IMR-90 (cell line): ENCODE measurements around the gene THBS4. TPM values are rescaled to one million over a fixed set of nuclear protein-coding genes. Genes with fewer than 3 reads are reported as not detected.

Source experiments
- ATAC-seq: fragments of 200-7000 bp; cut with Tn5 transposase; 2 replicates; pipeline ENCODE4 v1.9.1; 2020; ENCODE audit warnings: low read depth, mild to moderate bottlenecking, moderate library complexity
- BruUV-seq: library from RNA; stranded (reverse); fragments of 400-500 nt; replicated peaks from 2 replicates; lab custom pipeline; 2021; lab: Mats Ljungman, UMichigan
- CTCF ChIA-PET: fragments of 300-600 bp; formaldehyde crosslinking; extraction: SDS; loops from one replicate; lab custom pipeline; 2021; ENCODE audit warnings: antibody characterized with exemption; lab: Yijun Ruan, JAX
- POLR2A ChIA-PET: fragments of 300-600 bp; sonication (Branson Sonifier 250); formaldehyde crosslinking; loops from one replicate; lab custom pipeline; 2022; ENCODE audit warnings: antibody characterized with exemption; ENCODE audit not compliant: unreplicated experiment; lab: Charles Lee
- DNase-seq: peaks from one replicate; pipeline ENCODE4 v3.0.0; 2013
- H2AFZ ChIP-seq: replicated peaks from 2 replicates; pipeline ENCODE3; 2013; ENCODE audit warnings: low read length, mild to moderate bottlenecking; ENCODE audit not compliant: poor library complexity
- H2AK5ac ChIP-seq: 2 replicates; pipeline ENCODE4 v1.6.1; 2013; ENCODE audit warnings: low read depth, low read length, inconsistent platforms
- H2AK9ac ChIP-seq: replicated peaks from 2 replicates; pipeline ENCODE3; 2013; ENCODE audit warnings: mild to moderate bottlenecking, low read depth, low read length, moderate library complexity; ENCODE audit not compliant: poor library complexity
- H2BK120ac ChIP-seq: 2 replicates; pipeline ENCODE4 v1.6.1; 2013; ENCODE audit warnings: low read depth, low read length, inconsistent platforms
- H2BK15ac ChIP-seq: 3 replicates; pipeline ENCODE4 v1.6.1; 2013; ENCODE audit warnings: low read depth, low read length, inconsistent platforms
- H2BK20ac ChIP-seq: 2 replicates; pipeline ENCODE4 v1.6.1; 2013; ENCODE audit warnings: low read depth, mild to moderate bottlenecking, inconsistent platforms, low read length, moderate library complexity
- H2BK5ac ChIP-seq: 2 replicates; pipeline ENCODE4 v1.6.1; 2013; ENCODE audit warnings: mild to moderate bottlenecking, low read depth, low read length, inconsistent platforms; ENCODE audit not compliant: poor library complexity, severe bottlenecking
- H3K14ac ChIP-seq: replicated peaks from 2 replicates; pipeline ENCODE4 v1.6.1; 2013; ENCODE audit warnings: low read depth, low read length, inconsistent platforms
- H3K18ac ChIP-seq: 2 replicates; pipeline ENCODE4 v1.6.1; 2013; ENCODE audit warnings: low read depth, low read length, control low read depth
- H3K23ac ChIP-seq: 2 replicates; pipeline ENCODE4 v1.6.1; 2013; ENCODE audit warnings: low read depth, low read length, inconsistent platforms
- H3K27ac ChIP-seq: 2 replicates; pipeline ENCODE4 v1.5.1; 2013; ENCODE audit warnings: mild to moderate bottlenecking, control low read depth, low read length; ENCODE audit not compliant: insufficient read depth
- H3K27me3 ChIP-seq: 2 replicates; pipeline ENCODE4 v1.6.1; 2013; ENCODE audit warnings: low read length; ENCODE audit not compliant: control insufficient read depth, insufficient read depth
- H3K36me3 ChIP-seq: 2 replicates; pipeline ENCODE4 v1.6.1; 2013; ENCODE audit warnings: low read length, mixed read lengths; ENCODE audit not compliant: control insufficient read depth, insufficient read depth
- H3K4ac ChIP-seq: 2 replicates; pipeline ENCODE4 v1.6.1; 2013; ENCODE audit warnings: low read depth, low read length, inconsistent platforms
- H3K4me1 ChIP-seq: 2 replicates; pipeline ENCODE4 v1.6.1; 2013; ENCODE audit warnings: low read length, mixed read lengths; ENCODE audit not compliant: control insufficient read depth, insufficient read depth
- H3K4me2 ChIP-seq: 2 replicates; pipeline ENCODE4 v1.6.1; 2013; ENCODE audit warnings: low read depth, mild to moderate bottlenecking, control low read depth, low read length, moderate library complexity
- H3K4me3 ChIP-seq: 2 replicates; pipeline ENCODE4 v1.5.1; 2013; ENCODE audit warnings: low read depth, mild to moderate bottlenecking, control low read depth, low read length, moderate library complexity; ENCODE audit not compliant: insufficient read depth
- H3K56ac ChIP-seq: 2 replicates; pipeline ENCODE4 v1.6.1; 2013; ENCODE audit warnings: low read length, inconsistent platforms; ENCODE audit not compliant: insufficient read depth; ENCODE audit errors: extremely low read depth
- H3K79me1 ChIP-seq, 2 experiments: 2 replicates each; pipeline ENCODE4 v1.6.1; 2013; ENCODE audit warnings: low read length in 2 of 2, inconsistent platforms in 1 of 2, low read depth in 1 of 2
- H3K9ac ChIP-seq: 2 replicates; pipeline ENCODE4 v1.6.1; 2013; ENCODE audit warnings: low read depth, low read length, control low read depth
- H3K9me1 ChIP-seq: 2 replicates; pipeline ENCODE4 v1.6.1; 2013; ENCODE audit warnings: low read length, inconsistent platforms; ENCODE audit not compliant: insufficient read depth
- H3K9me3 ChIP-seq: 2 replicates; pipeline ENCODE4 v1.6.1; 2013; ENCODE audit warnings: low read length; ENCODE audit not compliant: control insufficient read depth, insufficient read depth
- H4K20me1 ChIP-seq: 2 replicates; pipeline ENCODE4 v1.6.1; 2013; ENCODE audit warnings: low read length, inconsistent platforms; ENCODE audit not compliant: insufficient read depth
- H4K5ac ChIP-seq: 2 replicates; pipeline ENCODE4 v1.6.1; 2013; ENCODE audit warnings: mild to moderate bottlenecking, low read depth, low read length, control low read depth
- H4K8ac ChIP-seq, 2 experiments: 2 replicates each; pipeline ENCODE4 v1.6.1; 2013; ENCODE audit warnings: low read depth in 2 of 2, low read length in 2 of 2, control low read depth in 1 of 2, inconsistent platforms in 1 of 2
- H4K91ac ChIP-seq: 2 replicates; pipeline ENCODE4 v1.6.1; 2013; ENCODE audit warnings: low read depth, low read length, inconsistent platforms; ENCODE audit not compliant: insufficient read depth
- BHLHE40 ChIP-seq: fragments of 150-350 bp; IDR thresholded peaks from 2 replicates; pipeline ENCODE4 v1.6.1; 2016; ENCODE audit warnings: mild to moderate bottlenecking, low read depth, low read length
- CHD1 ChIP-seq: IDR thresholded peaks from 2 replicates; pipeline ENCODE4 v1.6.1; 2012; ENCODE audit warnings: low read depth, low read length, improper control_type of control experiment
- CTCF ChIP-seq: conservative IDR thresholded peaks from 2 replicates; pipeline ENCODE4 v1.5.1; 2012; ENCODE audit warnings: mild to moderate bottlenecking, low read depth, low read length, improper control_type of control experiment
- ELK1 ChIP-seq: fragments of 150-350 bp; IDR thresholded peaks from 2 replicates; pipeline ENCODE4 v1.6.1; 2016; ENCODE audit warnings: low read depth, mild to moderate bottlenecking, low read length, moderate library complexity, borderline replicate concordance
- MAFK ChIP-seq: IDR thresholded peaks from 2 replicates; pipeline ENCODE4 v1.6.1; 2012; ENCODE audit warnings: low read depth, low read length, improper control_type of control experiment
- MAZ ChIP-seq: IDR thresholded peaks from 2 replicates; pipeline ENCODE4 v1.6.1; 2012; ENCODE audit warnings: low read depth, mild to moderate bottlenecking, low read length, improper control_type of control experiment, moderate library complexity, borderline replicate concordance
- MXI1 ChIP-seq: IDR thresholded peaks from 2 replicates; pipeline ENCODE4 v1.6.1; 2012; ENCODE audit warnings: low read depth, mild to moderate bottlenecking, low read length, moderate library complexity, borderline replicate concordance
- POLR2A ChIP-seq: IDR thresholded peaks from 2 replicates; pipeline ENCODE4 v1.6.1; 2012; ENCODE audit warnings: mild to moderate bottlenecking, low read depth, low read length
- RAD21 ChIP-seq: IDR thresholded peaks from 2 replicates; pipeline ENCODE4 v1.6.1; 2012; ENCODE audit warnings: low read length, improper control_type of control experiment
- RCOR1 ChIP-seq: IDR thresholded peaks from 2 replicates; pipeline ENCODE4 v1.6.1; 2012; ENCODE audit warnings: mild to moderate bottlenecking, low read length, improper control_type of control experiment; ENCODE audit not compliant: insufficient replicate concordance
- RFX5 ChIP-seq: IDR thresholded peaks from 2 replicates; pipeline ENCODE4 v1.8.0; 2012; ENCODE audit warnings: low read depth, mild to moderate bottlenecking, low read length, moderate library complexity
- SMC3 ChIP-seq: fragments of 150-350 bp; IDR thresholded peaks from 2 replicates; pipeline ENCODE4 v1.6.1; 2016; ENCODE audit warnings: low read depth, mild to moderate bottlenecking, antibody characterized with exemption, low read length, moderate library complexity
- USF2 ChIP-seq: fragments of 150-350 bp; IDR thresholded peaks from 2 replicates; pipeline ENCODE4 v1.6.1; 2017; ENCODE audit warnings: mild to moderate bottlenecking, antibody characterized with exemption, low read length, low read depth
- WGBS, 2 experiments: methylation state at CpG; one replicate each; pipeline versions ENCODE4 v1.1.5 to v1.1.7; 2013; ENCODE audit warnings: missing lambda C conversion rate in 2 of 2; ENCODE audit not compliant: insufficient read length in 1 of 2; ENCODE audit errors: extremely low coverage in 2 of 2; 5-methylcytosine and 5-hydroxymethylcytosine counted together
- dilution Hi-C: fragments of 300-500 bp; cut with HindIII; formaldehyde crosslinking; loops from one replicate; pipeline ENCODE4 v1.14.3; 2018; ENCODE audit warnings: low sequenced_read_pairs; ENCODE audit not compliant: unreplicated experiment
- in situ Hi-C: fragments of 300-500 bp; cut with MboI; formaldehyde crosslinking; loops from 3 replicates; pipeline ENCODE4 v1.14.3; 2019; ENCODE audit warnings: low sequenced_read_pairs, inconsistent platforms, mixed read lengths
- intact Hi-C: fragments of 100-400 bp; cut with micrococcal nuclease; formaldehyde crosslinking; loops from 2 replicates; pipeline ENCODE4 v1.10.0; 2022
- polyA plus RNA-seq, 3 experiments: library from polyadenylated mRNA; depleted of rRNA; stranded (reverse); fragments of >200 nt; gene quantifications; 2 replicates each; pipeline ENCODE4 v1.2.3, GENCODE V29; 2012; ENCODE audit warnings: low replicate concordance in 1 of 3
- total RNA-seq: library from RNA; depleted of rRNA; stranded (reverse); fragments of >200 nt; gene quantifications from 2 replicates; pipeline ENCODE4 v1.2.3, GENCODE V29; 2012

The THBS4 gene
- total and polyA plus RNA-seq, 2 of the 4 experiments (the other 2 are of a cell fraction) = 0.90 to 0.92 TPM

- H3K9me3 ChIP-seq = no peaks in the 10 kb centered on the region; the same call in 1 of the 2 replicates
- no peak overlapping the region for H2BK20ac ChIP-seq
- H3K36me3 ChIP-seq = no peaks in the 10 kb centered on the region
- in situ Hi-C loops = no loop called here
- no peak overlapping the region for H3K4me2 ChIP-seq
- H2BK120ac ChIP-seq = no peak overlapping the region
- DNase-seq (no peak), ATAC-seq (no peak)
- no peak overlapping the region for H2AFZ ChIP-seq
- intact Hi-C loops = no loop called here
- no peak overlapping the region for H3K18ac ChIP-seq
- H3K27me3 ChIP-seq = peaks cover 62% of the 10 kb centered on the region
- no peaks in the 10 kb centered on the region for H3K79me1 ChIP-seq
- H3K9me1 ChIP-seq = no peaks in the 10 kb centered on the region
- no peak overlapping the region for H2AK9ac ChIP-seq
- H4K91ac ChIP-seq = no peak overlapping the region
- H2BK5ac ChIP-seq = no peak overlapping the region
- H4K20me1 ChIP-seq = no peaks in the 10 kb centered on the region
- no CpG with 5 or more reads among the region's 5 CpGs for WGBS, 2 experiments
- no TSS peak for BruUV-seq
- no peak overlapping the region for H3K9ac ChIP-seq
- no peak overlapping the region for H4K5ac ChIP-seq
- dilution Hi-C loops = no loop called here
- no peak overlapping the region for H2AK5ac ChIP-seq
- no peak overlapping the region for H3K14ac ChIP-seq
- H3K56ac ChIP-seq = no peak overlapping the region
- no peak for TF ChIP-seq CHD1
- no peak for TF ChIP-seq POLR2A
- TF ChIP-seq ELK1 = no peak
- no peak for TF ChIP-seq SMC3
- no peak for TF ChIP-seq RAD21
- TF ChIP-seq MXI1 = no peak
- no peak for TF ChIP-seq CTCF
- no peak for TF ChIP-seq MAZ
- no peak for TF ChIP-seq BHLHE40
- no peak for TF ChIP-seq MAFK
- TF ChIP-seq RCOR1 = no peak
- no peak for TF ChIP-seq RFX5
- no peak for TF ChIP-seq USF2
- no peak overlapping the region for H3K27ac ChIP-seq
- no peak overlapping the region for H3K4me3 ChIP-seq
- H4K8ac ChIP-seq = no peak overlapping the region
- ChIA-PET CTCF (no interaction called here), POLR2A (no interaction called here)
- H3K23ac ChIP-seq = no peak overlapping the region
- no peak overlapping the region for H3K4ac ChIP-seq
- no peak overlapping the region for H2BK15ac ChIP-seq
- H3K4me1 ChIP-seq = no peaks in the 10 kb centered on the region
Measured at GRCh38 chr5:80037366-80037765, 2.2 kb downstream of the THBS4 start.
